Left ventricle myocardium inferior (tissue), 1 donor: ENCODE results near the gene TCF4. TPM values are rescaled to one million over a fixed set of nuclear protein-coding genes. Genes with fewer than 3 reads are reported as not detected.

ENCODE experiments used
- DNase-seq: peaks from one replicate; pipeline ENCODE4 v3.0.0-alpha.2; 2020
- H3K27ac ChIP-seq: fragments of 200-600 bp; replicated peaks from 2 replicates; pipeline ENCODE4 v1.8.0; 2021
- H3K27me3 ChIP-seq: fragments of 200-600 bp; 2 replicates; pipeline ENCODE4 v1.8.0; 2021; ENCODE audit warnings: low read depth
- H3K36me3 ChIP-seq: fragments of 200-600 bp; 2 replicates; pipeline ENCODE4 v1.8.0; 2021
- H3K4me1 ChIP-seq: fragments of 200-600 bp; 2 replicates; pipeline ENCODE4 v1.8.0; 2021
- H3K4me3 ChIP-seq: fragments of 200-600 bp; 2 replicates; pipeline ENCODE4 v1.8.0; 2021; ENCODE audit warnings: mild to moderate bottlenecking, moderate library complexity
- H3K9me3 ChIP-seq: fragments of 200-600 bp; replicated peaks from 2 replicates; pipeline ENCODE4 v1.8.0; 2021
- intact Hi-C: fragments of 100-400 bp; cut with micrococcal nuclease; formaldehyde crosslinking; loops from one replicate; pipeline ENCODE4 v1.11.0; 2022
- total RNA-seq: library from RNA; stranded (reverse); fragmentation: NEBNext Ultra II Directional; extraction: Animal tissue kit (Norgen Biotek cat#: 25700); gene quantifications from one replicate; pipeline ENCODE4 v1.2.1, GENCODE V29; 2021
- TF ChIP-seq, protein P1 (sequence below): fragments of 200-600 bp; IDR thresholded peaks from 2 replicates; pipeline ENCODE4 v1.8.0; 2021; ENCODE audit warnings: antibody characterized with exemption, mild to moderate bottlenecking, borderline replicate concordance
- donor health status: DM: no; HTN: yes; CAD: no; lungs with severe emphysema.

The TCF4 gene
- total RNA-seq, 1 donor from 2014 or later = 58.9 TPM

DNA sequence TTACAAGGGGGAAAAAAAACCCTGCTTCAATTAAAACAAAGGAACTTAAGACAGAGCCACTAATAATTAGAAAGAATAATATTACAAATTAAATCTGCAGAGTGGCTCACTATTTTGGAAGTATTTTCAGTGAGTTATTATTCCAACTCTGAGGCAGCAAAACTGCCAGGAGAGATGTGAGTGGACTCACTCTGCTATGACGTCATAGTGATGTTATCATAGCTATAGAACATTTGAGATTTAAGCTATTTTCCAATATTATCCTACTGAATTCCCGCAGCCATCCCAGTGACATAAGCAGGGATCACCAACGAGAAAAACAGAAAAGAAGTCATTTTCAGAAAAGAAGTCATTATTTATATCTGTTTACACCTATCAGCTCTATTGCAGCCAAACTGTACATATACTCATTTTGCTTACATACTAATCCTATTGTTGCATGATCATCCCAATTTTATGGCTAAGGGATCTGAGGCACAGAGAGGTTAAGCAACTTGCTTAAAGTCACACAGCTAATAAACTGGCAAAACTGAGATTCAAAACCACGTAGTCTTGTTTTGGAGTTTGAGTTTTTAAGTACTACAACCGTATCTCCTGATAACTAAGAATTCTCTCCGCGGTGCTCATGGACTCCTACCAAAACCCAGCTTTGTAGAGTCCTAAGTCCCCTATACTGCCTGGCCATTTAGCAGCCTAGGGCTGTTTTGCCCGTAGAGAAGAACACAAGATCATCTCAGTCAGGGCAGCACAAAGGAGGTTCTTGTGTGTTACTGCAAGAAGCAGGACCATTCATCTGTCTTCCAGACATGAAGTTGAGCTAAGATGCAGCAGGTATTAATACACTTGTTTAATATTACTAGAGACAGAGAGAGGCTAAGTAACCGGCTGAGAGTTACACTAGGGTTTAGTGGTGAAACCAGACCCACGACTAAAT is 299.8 kb downstream of the TCF4 start:
- Histone ChIP-seq H3K27ac (peak overlapping the region; percentile 49), H3K4me3 (no peak overlapping the region), H3K4me1 (peaks cover 95% of the 10 kb centered on the region), H3K27me3 (no peaks in the 10 kb centered on the region), H3K9me3 (no peaks in the 10 kb centered on the region), H3K36me3 (no peaks in the 10 kb centered on the region)
- intact Hi-C loops = no loop called here
- TF ChIP-seq, protein P1, sequence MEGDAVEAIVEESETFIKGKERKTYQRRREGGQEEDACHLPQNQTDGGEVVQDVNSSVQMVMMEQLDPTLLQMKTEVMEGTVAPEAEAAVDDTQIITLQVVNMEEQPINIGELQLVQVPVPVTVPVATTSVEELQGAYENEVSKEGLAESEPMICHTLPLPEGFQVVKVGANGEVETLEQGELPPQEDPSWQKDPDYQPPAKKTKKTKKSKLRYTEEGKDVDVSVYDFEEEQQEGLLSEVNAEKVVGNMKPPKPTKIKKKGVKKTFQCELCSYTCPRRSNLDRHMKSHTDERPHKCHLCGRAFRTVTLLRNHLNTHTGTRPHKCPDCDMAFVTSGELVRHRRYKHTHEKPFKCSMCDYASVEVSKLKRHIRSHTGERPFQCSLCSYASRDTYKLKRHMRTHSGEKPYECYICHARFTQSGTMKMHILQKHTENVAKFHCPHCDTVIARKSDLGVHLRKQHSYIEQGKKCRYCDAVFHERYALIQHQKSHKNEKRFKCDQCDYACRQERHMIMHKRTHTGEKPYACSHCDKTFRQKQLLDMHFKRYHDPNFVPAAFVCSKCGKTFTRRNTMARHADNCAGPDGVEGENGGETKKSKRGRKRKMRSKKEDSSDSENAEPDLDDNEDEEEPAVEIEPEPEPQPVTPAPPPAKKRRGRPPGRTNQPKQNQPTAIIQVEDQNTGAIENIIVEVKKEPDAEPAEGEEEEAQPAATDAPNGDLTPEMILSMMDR = no peak
- no peak for DNase-seq

DNA sequence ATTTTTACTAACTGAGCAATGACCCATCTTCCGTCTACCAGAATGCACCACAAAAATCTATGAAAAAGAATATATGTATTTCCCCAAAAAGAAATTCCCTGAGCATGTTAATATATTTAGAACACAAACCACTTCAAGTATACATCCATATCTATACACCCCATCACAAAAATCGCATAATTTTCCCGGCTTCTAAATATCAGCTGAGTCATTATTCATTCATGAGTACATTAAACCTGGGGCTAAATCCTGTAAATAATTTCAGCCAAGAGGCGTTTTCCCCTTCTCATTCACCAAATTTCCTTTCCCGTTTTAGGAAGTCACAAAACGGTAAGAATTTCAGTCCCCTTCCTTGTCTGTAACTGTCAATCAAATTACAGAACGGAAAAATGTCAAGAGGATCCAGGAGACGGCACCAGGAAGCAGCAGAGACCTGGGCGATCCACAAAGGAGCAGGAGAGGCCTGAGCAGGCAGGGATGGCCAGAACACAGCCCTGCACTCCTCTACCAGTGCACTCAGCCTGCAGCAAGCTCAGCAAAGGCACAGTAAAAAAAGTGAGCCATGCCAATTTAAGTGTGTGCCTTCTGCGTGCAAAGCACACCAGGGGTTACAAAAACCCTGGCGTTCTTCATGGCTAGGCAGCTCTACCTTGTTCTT is 300.7 kb downstream of the TCF4 start:
- no peak for DNase-seq
- H3K9me3 ChIP-seq = no peaks in the 10 kb centered on the region
- H3K4me1 ChIP-seq = peaks cover 89% of the 10 kb centered on the region
- H3K4me3 ChIP-seq = no peak overlapping the region
- no peaks in the 10 kb centered on the region for H3K36me3 ChIP-seq
- no peaks in the 10 kb centered on the region for H3K27me3 ChIP-seq
- H3K27ac ChIP-seq = peak overlapping the region; percentile 49
- TF ChIP-seq, protein P1 = no peak
- intact Hi-C loops = no loop called here

DNA sequence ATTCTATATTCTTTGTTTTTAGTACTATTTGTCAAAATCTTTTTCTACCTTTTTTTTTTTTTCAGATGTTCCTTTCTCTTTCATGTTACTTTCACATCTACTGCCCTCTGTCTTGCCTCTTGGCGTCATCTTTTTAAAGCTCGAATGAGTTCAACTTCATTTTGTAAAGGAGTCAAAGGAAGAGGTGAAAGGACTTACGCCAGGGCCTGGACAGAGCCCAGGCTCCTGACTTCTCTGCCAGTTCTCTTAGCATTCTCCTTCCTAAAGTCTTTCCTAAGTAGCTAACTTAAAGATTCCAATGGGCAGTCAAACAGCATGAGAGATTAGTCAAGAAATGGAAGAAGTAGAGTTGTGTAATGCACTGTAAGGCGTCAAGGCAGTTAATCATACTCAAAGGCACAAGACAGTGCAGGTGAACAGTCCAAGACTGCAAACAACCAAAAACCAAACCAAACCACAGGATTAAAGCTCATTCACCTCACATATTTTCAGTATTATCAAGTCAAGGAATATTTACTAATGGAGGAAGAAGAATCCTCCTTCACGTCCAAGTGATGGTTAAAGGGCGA is 301.7 kb downstream of the TCF4 start:
- H3K27ac ChIP-seq = peak overlapping the region; percentile 49
- no peaks in the 10 kb centered on the region for H3K9me3 ChIP-seq
- TF ChIP-seq, protein P1 = no peak
- H3K4me3 ChIP-seq = no peak overlapping the region
- intact Hi-C loops = no loop called here
- peaks cover 87% of the 10 kb centered on the region for H3K4me1 ChIP-seq
- no peak for DNase-seq
- H3K36me3 ChIP-seq = no peaks in the 10 kb centered on the region
- H3K27me3 ChIP-seq = no peaks in the 10 kb centered on the region

DNA sequence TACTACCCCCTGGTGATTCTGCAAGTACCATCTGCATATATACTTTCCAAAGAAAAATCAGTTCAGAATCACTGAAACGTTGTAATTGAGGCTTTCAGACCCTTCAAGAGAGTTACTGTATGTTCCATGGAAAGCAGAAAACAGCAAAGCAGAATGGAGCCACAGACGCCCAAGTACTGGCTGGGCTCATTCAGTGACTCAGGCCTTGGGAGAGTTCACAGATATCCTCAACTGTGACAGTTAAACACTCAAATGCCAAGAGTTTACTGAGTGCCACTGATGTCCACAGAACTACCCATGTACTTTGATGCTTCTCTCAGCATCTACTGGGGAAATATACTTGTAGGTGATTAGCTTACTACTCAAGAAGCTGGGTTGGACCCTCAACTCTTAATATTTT is 303.4 kb downstream of the TCF4 start:
- no peak overlapping the region for H3K4me3 ChIP-seq
- no peaks in the 10 kb centered on the region for H3K27me3 ChIP-seq
- H3K9me3 ChIP-seq = no peaks in the 10 kb centered on the region
- TF ChIP-seq, protein P1 = no peak
- peaks cover 83% of the 10 kb centered on the region for H3K4me1 ChIP-seq
- H3K27ac ChIP-seq = peak overlapping the region; percentile 9
- no peaks in the 10 kb centered on the region for H3K36me3 ChIP-seq
- intact Hi-C loops = no loop called here
- DNase-seq = no peak

DNA sequence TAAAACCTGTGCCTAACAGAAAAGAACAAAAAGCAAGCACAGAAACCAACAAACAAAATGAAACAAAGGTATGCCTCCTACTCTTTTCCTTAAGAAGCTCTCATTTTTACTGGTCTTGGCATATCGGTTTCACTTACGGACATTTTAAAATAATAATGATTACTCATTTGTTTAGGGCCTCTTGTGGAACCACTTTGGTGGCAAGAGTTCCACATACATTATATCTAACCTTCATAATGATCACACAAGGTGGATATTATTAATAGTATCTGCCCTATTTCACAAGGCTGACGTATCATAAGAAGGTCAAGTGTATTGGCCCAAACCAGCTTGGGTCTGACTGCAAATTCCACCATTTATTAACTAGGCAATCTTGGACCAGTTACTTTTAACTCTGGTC is 304.7 kb downstream of the TCF4 start:
- no peaks in the 10 kb centered on the region for H3K27me3 ChIP-seq
- no peak overlapping the region for H3K4me3 ChIP-seq
- H3K4me1 ChIP-seq = peaks cover 70% of the 10 kb centered on the region
- no peak overlapping the region for H3K27ac ChIP-seq
- no peaks in the 10 kb centered on the region for H3K9me3 ChIP-seq
- intact Hi-C loops = no loop called here
- DNase-seq = no peak
- peaks cover 6% of the 10 kb centered on the region for H3K36me3 ChIP-seq
- TF ChIP-seq, protein P1 = no peak
